Transverse colon (tissue), 4 donors: ENCODE data around the gene HNRNPUL2. TPM values are rescaled to one million over a fixed set of nuclear protein-coding genes. Genes with fewer than 3 reads are reported as not detected.

Experiments used
- DNase-seq: peaks from one replicate; pipeline ENCODE4 v3.0.0-alpha.2; 2019
- H3K27ac ChIP-seq, 4 donors: fragments of 200-600 bp; sonication (generic); 2 replicates each; pipeline ENCODE4 v1.5.1; 2016 to 2018; ENCODE audit warnings: inconsistent platforms in 4 of 4
- H3K27me3 ChIP-seq: fragments of 200-600 bp; sonication (generic); 2 replicates; pipeline ENCODE4 v1.5.1; 2017; ENCODE audit warnings: inconsistent platforms
- H3K36me3 ChIP-seq, 4 donors: fragments of 200-600 bp; sonication (generic); 2 replicates each; pipeline ENCODE4 v1.5.1; 2017 to 2019; ENCODE audit warnings: inconsistent platforms in 4 of 4
- H3K4me1 ChIP-seq, 4 donors: fragments of 200-600 bp; sonication (generic); 2 replicates each; pipeline ENCODE4 v1.5.1; 2017 to 2020; ENCODE audit warnings: inconsistent platforms in 4 of 4
- H3K4me3 ChIP-seq, 4 donors: fragments of 200-600 bp; sonication (generic); 1 replicate in 1 of 4; 2 replicates in 3 of 4; pipeline versions ENCODE4 v1.5.1 to v1.6.1; 2017 to 2019; ENCODE audit warnings: inconsistent platforms in 4 of 4
- H3K9me3 ChIP-seq, 2 donors: fragments of 200-600 bp; sonication (generic); 2 replicates each; pipeline ENCODE4 v1.5.1; 2017 to 2019; ENCODE audit warnings: inconsistent platforms in 2 of 2
- CTCF ChIP-seq, 5 experiments: fragments of 200-600 bp in 3 of 5; fragments of 450-650 bp in 2 of 5; sonication (generic) in 3 of 5; IDR thresholded peaks; 1 replicate in 2 of 5; 2 replicates in 3 of 5; pipeline ENCODE4 v1.5.1; 2016 to 2017; ENCODE audit warnings: antibody characterized with exemption in 5 of 5, inconsistent platforms in 3 of 5, mild to moderate bottlenecking in 2 of 5, moderate library complexity in 1 of 5
- EP300 ChIP-seq: sonication (generic); formaldehyde crosslinking; IDR thresholded peaks from one replicate; pipeline ENCODE4 v1.6.1; 2017; ENCODE audit warnings: antibody characterized with exemption, low read depth
- POLR2A ChIP-seq: fragments of 450-650 bp; IDR thresholded peaks from one replicate; pipeline ENCODE4 v1.6.1; 2016; ENCODE audit warnings: antibody characterized with exemption, mild to moderate bottlenecking, moderate library complexity
- POLR2AphosphoS5 ChIP-seq, 3 donors: sonication (generic); formaldehyde crosslinking; IDR thresholded peaks; one replicate each; pipeline ENCODE4 v1.6.1; 2016; ENCODE audit warnings: antibody characterized with exemption in 3 of 3
- WGBS, 2 donors: methylation state at CpG; one replicate each; pipeline ENCODE4 v1.1.5; 2018; ENCODE audit warnings: low coverage in 1 of 2; 5-methylcytosine and 5-hydroxymethylcytosine counted together
- in situ Hi-C, 4 donors: fragments of 200-750 bp; cut with MboI; loops; one replicate each; pipeline versions ENCODE4 v1.15.0 to v1.15.1; 2017; ENCODE audit warnings: low sequenced_read_pairs in 3 of 4, low pct_ligation_motif_present in 1 of 4, low pct_unique_long_range_greater_than_20kb in 1 of 4
- intact Hi-C: fragments of 100-400 bp; cut with DNase I; formaldehyde crosslinking; loops from one replicate; pipeline ENCODE4 v1.15.1; 2023; ENCODE audit warnings: low total_unique reads
- total RNA-seq, 4 donors: library from RNA; depleted of rRNA; stranded (reverse); fragments of >200 nt; gene quantifications; one replicate each; pipeline ENCODE4 v1.1.0, GENCODE V29; 2016

The HNRNPUL2 gene
- total RNA-seq, 4 donors from 2014 or later = 21.8 to 116 (median 59.6) TPM

GRCh38 chr11:62671236-62671607, 56.0 kb downstream of the HNRNPUL2 start:
- Histone ChIP-seq H3K27ac (peak overlapping the region; percentile 92 to 93 (median 93)), H3K27me3 (no peaks in the 10 kb centered on the region), H3K9me3 (no peaks in the 10 kb centered on the region), H3K4me1 (peaks cover 26 to 60% (median 47%) of the 10 kb centered on the region in 4 donors), H3K36me3 (peaks cover 0 to 10% (median 0%) of the 10 kb centered on the region in 4 donors), H3K4me3 (peak overlapping the region; percentile 51 to 79 (median 62))
- intact Hi-C loops = no loop called here
- TF ChIP-seq CTCF (IDR thresholded peaks at IDR 0.05) (no peak), POLR2A (no peak), EP300 (no peak), POLR2AphosphoS5 (IDR thresholded peaks at IDR 0.05) (no peak)
- 0% methylated on average over 9 to 17 of the region's 17 CpGs for WGBS, 2 donors
- DNase-seq = no peak
- in situ Hi-C loops = no loop called here

- in situ Hi-C loops (no loop called here), intact Hi-C loops (no loop called here)
- WGBS, 2 donors = 67 to 78% methylated on average over 2 to 4 of the region's 4 CpGs
- Histone ChIP-seq H3K27me3 (no peaks in the 10 kb centered on the region), H3K27ac (peak overlapping the region; percentile 92 to 93 (median 93)), H3K4me1 (peaks cover 30 to 64% (median 51%) of the 10 kb centered on the region in 4 donors), H3K4me3 (no peak overlapping the region), H3K36me3 (no peaks in the 10 kb centered on the region), H3K9me3 (no peaks in the 10 kb centered on the region)
- TF ChIP-seq POLR2AphosphoS5 (IDR thresholded peaks at IDR 0.05) = no peak
- peak; percentile 57 for DNase-seq
Observed at GRCh38 chr11:62669420-62670161, 57.7 kb downstream of the HNRNPUL2 start.

- 50 to 66% methylated on average over 1 to 2 of the region's 2 CpGs for WGBS, 2 donors
- Histone ChIP-seq H3K4me1 (peaks cover 21 to 61% (median 48%) of the 10 kb centered on the region in 4 donors), H3K27me3 (no peaks in the 10 kb centered on the region), H3K9me3 (no peaks in the 10 kb centered on the region), H3K36me3 (peaks cover 0 to 6% (median 0%) of the 10 kb centered on the region in 4 donors), H3K4me3 (no peak overlapping the region), H3K27ac (peak overlapping the region in 2 of 4 donors; percentile 5 to 9)
- in situ Hi-C loops (no loop called here), intact Hi-C loops (no loop called here)
- TF ChIP-seq POLR2A = no peak
- no peak for TF ChIP-seq POLR2AphosphoS5 (IDR thresholded peaks at IDR 0.05)
- no peak for TF ChIP-seq CTCF (IDR thresholded peaks at IDR 0.05)
- no peak for TF ChIP-seq EP300
- DNase-seq = no peak
Observed at GRCh38 chr11:62667460-62667859, 59.8 kb downstream of the HNRNPUL2 start.

GRCh38 chr11:62666259-62666926, 60.9 kb downstream of the HNRNPUL2 start:
- Histone ChIP-seq H3K27ac (peak overlapping the region; percentile 93 to 97 (median 94)), H3K36me3 (peaks cover 0 to 6% (median 0%) of the 10 kb centered on the region in 4 donors), H3K27me3 (no peaks in the 10 kb centered on the region), H3K4me1 (peaks cover 21 to 61% (median 48%) of the 10 kb centered on the region in 4 donors), H3K9me3 (no peaks in the 10 kb centered on the region), H3K4me3 (peak overlapping the region; percentile 55 to 77 (median 68))
- intact Hi-C loops (no loop called here), in situ Hi-C loops (no loop called here)
- WGBS, 2 donors = 29% methylated on average over 15 of the region's 16 CpGs; no CpG with 5 or more reads in 1 of the 2 donors
- no peak for DNase-seq
- TF ChIP-seq POLR2AphosphoS5 (IDR thresholded peaks at IDR 0.05) (no peak), CTCF (IDR thresholded peaks at IDR 0.05) (no peak), EP300 (no peak), POLR2A (no peak)
